Esophagus muscularis mucosa (tissue), 4 donors: ENCODE measurements around the gene CXorf58. TPM values are rescaled to one million over a fixed set of nuclear protein-coding genes. Genes with fewer than 3 reads are reported as not detected.
"Not testable (repeated sequence)": the region's sequence is repeated elsewhere in the genome, so short reads cannot be mapped to it uniquely, and the experiment has no call there.

Source experiments
- DNase-seq: peaks from one replicate; pipeline ENCODE4 v3.0.0-alpha.2; 2017; ENCODE audit errors: extremely low spot score
- H3K27ac ChIP-seq, 4 donors: fragments of 200-600 bp; sonication (generic); replicated peaks in 1 of 4; 1 replicate in 3 of 4; 2 replicates in 1 of 4; pipeline ENCODE4 v1.5.1; 2016 to 2019; ENCODE audit warnings: mild to moderate bottlenecking in 1 of 4
- H3K27me3 ChIP-seq, 4 donors: fragments of 200-600 bp; sonication (generic); one replicate each; pipeline versions ENCODE4 v1.5.1 to v1.6.0; 2016 to 2019
- H3K36me3 ChIP-seq, 4 donors: fragments of 200-600 bp; sonication (generic); one replicate each; pipeline ENCODE4 v1.5.1; 2016 to 2019
- H3K4me1 ChIP-seq, 4 donors: fragments of 200-600 bp; sonication (generic); one replicate each; pipeline ENCODE4 v1.5.1; 2016 to 2019
- H3K4me3 ChIP-seq, 4 donors: fragments of 200-600 bp; sonication (generic); 1 replicate in 2 of 4; 2 replicates in 2 of 4; pipeline ENCODE4 v1.5.1; 2016 to 2019; ENCODE audit warnings: mild to moderate bottlenecking in 4 of 4, moderate library complexity in 1 of 4
- H3K9me3 ChIP-seq, 4 donors: fragments of 200-600 bp; sonication (generic); 1 replicate in 3 of 4; 2 replicates in 1 of 4; pipeline ENCODE4 v1.5.1; 2016 to 2019
- CTCF ChIP-seq, 3 experiments: fragments of 200-600 bp in 2 of 3; fragments of 450-650 bp in 1 of 3; sonication (generic) in 2 of 3; IDR thresholded peaks; one replicate each; pipeline ENCODE4 v1.5.1; 2017 to 2019; ENCODE audit warnings: antibody characterized with exemption in 3 of 3, mild to moderate bottlenecking in 2 of 3, moderate library complexity in 1 of 3
- EP300 ChIP-seq: sonication (generic); formaldehyde crosslinking; IDR thresholded peaks from one replicate; pipeline ENCODE4 v1.6.1; 2017; ENCODE audit warnings: antibody characterized with exemption
- POLR2A ChIP-seq: fragments of 450-650 bp; IDR thresholded peaks from one replicate; pipeline ENCODE4 v1.6.1; 2017; ENCODE audit warnings: antibody characterized with exemption, moderate library complexity, mild to moderate bottlenecking, low read depth
- POLR2AphosphoS5 ChIP-seq, 2 donors: sonication (generic); formaldehyde crosslinking; IDR thresholded peaks; one replicate each; pipeline ENCODE4 v1.6.1; 2017; ENCODE audit warnings: antibody characterized with exemption in 2 of 2
- WGBS: methylation state at CpG from one replicate; pipeline ENCODE4 v1.1.5; 2018; 5-methylcytosine and 5-hydroxymethylcytosine counted together
- intact Hi-C: fragments of 100-400 bp; cut with DNase I; formaldehyde crosslinking; loops from one replicate; pipeline ENCODE4 v1.15.1; 2023
- total RNA-seq, 4 donors: library from RNA; depleted of rRNA; stranded (reverse); fragments of >200 nt; gene quantifications; one replicate each; pipeline versions ENCODE4 v1.1.0 to v1.2.1, GENCODE V29; 2016

CXorf58 gene
- total RNA-seq, 4 donors from 2014 or later: 0.29 TPM; not detected in 3

GRCh38 chrX:23953908-23954269 lies 46.1 kb downstream of the CXorf58 start:
- intact Hi-C loops: no loop called here
- no peaks in the 10 kb centered on the region for H3K36me3 ChIP-seq
- no peak for TF ChIP-seq CTCF (IDR thresholded peaks at IDR 0.05)
- TF ChIP-seq POLR2A: no peak
- TF ChIP-seq POLR2AphosphoS5 (IDR thresholded peaks at IDR 0.05): no peak
- TF ChIP-seq EP300: no peak
- no peak overlapping the region for H3K4me3 ChIP-seq
- H3K27ac ChIP-seq: no peak overlapping the region
- DNase-seq: no peak
- no peaks in the 10 kb centered on the region for H3K4me1 ChIP-seq
- no peaks in the 10 kb centered on the region for H3K9me3 ChIP-seq
- no peaks in the 10 kb centered on the region for H3K27me3 ChIP-seq
- 95% methylated on average over 11 of the region's 11 CpGs for WGBS

GRCh38 chrX:23954396-23954795 lies 46.6 kb downstream of the CXorf58 start:
- H3K27ac ChIP-seq: no peak overlapping the region
- no peaks in the 10 kb centered on the region for H3K36me3 ChIP-seq
- H3K4me3 ChIP-seq: no peak overlapping the region
- WGBS: 78% methylated on average over 4 of the region's 4 CpGs
- TF ChIP-seq EP300 (no peak), POLR2A (no peak), POLR2AphosphoS5 (IDR thresholded peaks at IDR 0.05) (no peak), CTCF (IDR thresholded peaks at IDR 0.05) (no peak)
- DNase-seq: no peak
- H3K27me3 ChIP-seq: no peaks in the 10 kb centered on the region
- no peaks in the 10 kb centered on the region for H3K4me1 ChIP-seq
- no peaks in the 10 kb centered on the region for H3K9me3 ChIP-seq
- intact Hi-C loops: no loop called here

GRCh38 chrX:23959781-23960180 lies 52.0 kb downstream of the CXorf58 start:
- DNase-seq: no peak
- Histone ChIP-seq H3K36me3 (no peaks in the 10 kb centered on the region), H3K27ac (no peak overlapping the region), H3K27me3 (no peaks in the 10 kb centered on the region), H3K4me3 (no peak overlapping the region), H3K4me1 (no peaks in the 10 kb centered on the region), H3K9me3 (peaks cover 0 to 8% (median 0%) of the 10 kb centered on the region in 4 donors)
- WGBS: 85% methylated on average over 3 of the region's 3 CpGs
- intact Hi-C loops: no loop called here
- TF ChIP-seq CTCF (IDR thresholded peaks at IDR 0.05): no peak
- no peak for TF ChIP-seq EP300
- TF ChIP-seq POLR2AphosphoS5 (IDR thresholded peaks at IDR 0.05): no peak
- TF ChIP-seq POLR2A: no peak

GRCh38 chrX:23964191-23964590 lies 56.4 kb downstream of the CXorf58 start:
- Histone ChIP-seq H3K9me3 (peaks cover 0 to 8% (median 0%) of the 10 kb centered on the region in 4 donors), H3K27ac (no peak overlapping the region), H3K27me3 (no peaks in the 10 kb centered on the region), H3K4me1 (no peaks in the 10 kb centered on the region), H3K36me3 (no peaks in the 10 kb centered on the region), H3K4me3 (no peak overlapping the region)
- intact Hi-C loops: no loop called here
- TF ChIP-seq POLR2A: no peak
- TF ChIP-seq EP300: no peak
- TF ChIP-seq CTCF (IDR thresholded peaks at IDR 0.05): no peak
- TF ChIP-seq POLR2AphosphoS5 (IDR thresholded peaks at IDR 0.05): no peak
- 64% methylated on average over 5 of the region's 5 CpGs for WGBS
- DNase-seq: no peak

GRCh38 chrX:23965630-23966029 lies 57.8 kb downstream of the CXorf58 start:
- intact Hi-C loops, H3K9me3 ChIP-seq, DNase-seq, H3K27me3 ChIP-seq, H3K4me1 ChIP-seq, H3K36me3 ChIP-seq, H3K4me3 ChIP-seq, H3K27ac ChIP-seq: not testable (repeated sequence)
- WGBS: 90% methylated on average over 8 of the region's 8 CpGs
